Stimulated activated CD8-positive, alpha-beta memory T cell treated with anti-CD3 and anti-CD28 coated beads, Interleukin-15, amount 100 ng/mL, for 1 hour (primary cell): ENCODE measurements around the gene CDT1.

Experiments used
- DNase-seq: peaks from one replicate; pipeline ENCODE4 v3.0.0-alpha.2; 2020; ENCODE audit warnings: low read depth

Gene CDT1

DNA sequence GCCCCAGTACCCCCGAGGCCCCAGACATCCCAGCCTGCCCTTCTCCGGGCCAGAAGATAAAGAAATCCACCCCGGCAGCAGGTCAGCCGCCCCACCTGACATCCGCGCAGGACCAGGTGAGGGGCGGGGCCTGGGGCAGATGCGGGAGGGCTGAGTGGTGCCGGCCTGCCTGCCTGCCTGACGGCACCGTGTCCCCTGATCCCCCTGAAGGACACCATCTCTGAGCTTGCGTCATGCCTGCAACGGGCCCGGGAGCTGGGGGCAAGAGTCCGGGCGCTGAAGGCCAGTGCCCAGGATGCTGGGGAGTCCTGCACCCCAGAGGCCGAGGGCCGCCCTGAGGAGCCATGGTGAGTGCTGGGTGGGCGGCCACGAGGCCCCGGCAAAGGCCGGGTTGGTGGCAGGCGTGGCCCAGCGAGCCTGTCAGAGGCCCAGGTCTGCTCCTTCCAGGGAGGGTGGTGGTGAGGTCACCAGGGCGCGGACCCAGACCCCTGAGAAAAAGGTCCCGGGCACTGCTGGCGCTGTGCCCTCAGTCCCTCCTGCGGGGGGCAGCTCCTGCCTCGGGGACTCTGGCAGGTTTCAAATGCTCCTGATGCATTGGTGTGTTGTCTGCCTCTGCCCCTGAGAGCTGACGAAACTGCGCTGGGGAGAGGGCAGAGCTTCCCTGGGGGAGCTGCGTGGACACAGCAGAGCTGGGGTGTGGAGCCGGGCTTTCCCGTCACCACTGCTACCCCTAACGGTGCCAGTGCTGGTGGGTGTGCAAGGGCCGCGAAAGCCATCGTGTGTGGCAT lies 1.2 kb downstream of the CDT1 start:
- DNase-seq: no peak

DNA sequence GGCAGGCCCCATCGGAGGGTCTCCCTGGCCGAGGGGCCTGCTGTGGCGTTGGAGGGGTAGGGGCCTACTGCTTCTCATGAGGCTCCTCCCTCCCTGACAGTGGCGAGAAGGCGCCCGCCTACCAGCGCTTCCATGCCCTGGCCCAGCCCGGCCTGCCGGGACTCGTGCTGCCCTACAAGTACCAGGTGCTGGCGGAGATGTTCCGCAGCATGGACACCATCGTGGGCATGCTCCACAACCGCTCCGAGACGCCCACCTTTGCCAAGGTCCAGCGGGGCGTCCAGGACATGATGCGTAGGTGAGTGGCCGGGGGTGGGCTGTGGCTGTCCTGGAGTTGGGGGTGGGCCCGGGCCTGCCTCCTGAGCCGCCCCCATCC lies 1.7 kb downstream of the CDT1 start:
- DNase-seq: no peak

DNA sequence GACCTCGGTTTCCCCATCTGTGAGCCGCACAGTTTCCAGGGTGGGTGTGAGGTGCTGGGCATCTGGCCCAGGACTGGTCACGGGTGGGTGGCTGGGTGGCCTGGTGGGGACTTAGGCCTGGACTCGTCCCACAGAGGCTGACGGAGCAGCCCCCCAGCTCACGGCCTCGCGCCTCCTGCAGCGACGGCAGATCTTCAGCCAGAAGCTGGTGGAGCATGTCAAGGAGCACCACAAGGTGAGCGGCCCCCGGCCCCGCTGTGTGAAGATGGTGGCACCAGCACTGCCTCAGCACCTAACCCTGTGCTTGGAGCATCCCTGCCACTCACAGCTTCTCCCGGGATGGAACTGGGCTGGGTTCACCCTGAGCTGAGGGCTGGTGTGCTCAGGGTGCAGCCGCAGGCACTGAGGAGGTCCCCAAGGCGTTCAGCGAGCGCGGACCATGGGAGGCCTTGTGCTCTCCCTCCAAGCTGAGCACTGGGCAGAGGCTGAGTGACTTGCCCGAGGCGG lies 2.4 kb downstream of the CDT1 start:
- DNase-seq: no peak

GRCh38 chr16:88806491-88807111 lies 3.0 kb downstream of the CDT1 start:
- DNase-seq: no peak

DNA sequence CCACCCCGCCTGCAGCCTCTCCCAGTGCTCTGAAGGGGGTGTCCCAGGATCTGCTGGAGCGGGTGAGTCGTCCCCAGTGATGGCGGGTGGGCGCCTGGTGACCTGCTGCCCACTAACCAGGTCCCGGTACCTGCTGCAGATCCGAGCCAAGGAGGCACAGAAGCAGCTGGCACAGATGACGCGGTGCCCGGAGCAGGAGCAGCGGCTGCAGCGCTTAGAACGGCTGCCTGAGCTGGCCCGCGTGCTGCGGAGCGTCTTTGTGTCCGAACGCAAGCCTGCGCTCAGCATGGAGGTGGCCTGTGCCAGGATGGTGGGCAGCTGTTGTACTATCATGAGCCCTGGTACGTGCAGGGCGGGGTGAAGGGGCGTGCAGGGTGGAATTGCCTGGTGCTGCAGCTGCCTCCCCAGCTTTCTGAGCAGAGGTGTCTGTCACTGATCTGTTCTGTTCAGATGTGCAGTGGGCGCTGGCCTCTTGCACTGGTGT lies 3.6 kb downstream of the CDT1 start:
- DNase-seq: no peak

DNA sequence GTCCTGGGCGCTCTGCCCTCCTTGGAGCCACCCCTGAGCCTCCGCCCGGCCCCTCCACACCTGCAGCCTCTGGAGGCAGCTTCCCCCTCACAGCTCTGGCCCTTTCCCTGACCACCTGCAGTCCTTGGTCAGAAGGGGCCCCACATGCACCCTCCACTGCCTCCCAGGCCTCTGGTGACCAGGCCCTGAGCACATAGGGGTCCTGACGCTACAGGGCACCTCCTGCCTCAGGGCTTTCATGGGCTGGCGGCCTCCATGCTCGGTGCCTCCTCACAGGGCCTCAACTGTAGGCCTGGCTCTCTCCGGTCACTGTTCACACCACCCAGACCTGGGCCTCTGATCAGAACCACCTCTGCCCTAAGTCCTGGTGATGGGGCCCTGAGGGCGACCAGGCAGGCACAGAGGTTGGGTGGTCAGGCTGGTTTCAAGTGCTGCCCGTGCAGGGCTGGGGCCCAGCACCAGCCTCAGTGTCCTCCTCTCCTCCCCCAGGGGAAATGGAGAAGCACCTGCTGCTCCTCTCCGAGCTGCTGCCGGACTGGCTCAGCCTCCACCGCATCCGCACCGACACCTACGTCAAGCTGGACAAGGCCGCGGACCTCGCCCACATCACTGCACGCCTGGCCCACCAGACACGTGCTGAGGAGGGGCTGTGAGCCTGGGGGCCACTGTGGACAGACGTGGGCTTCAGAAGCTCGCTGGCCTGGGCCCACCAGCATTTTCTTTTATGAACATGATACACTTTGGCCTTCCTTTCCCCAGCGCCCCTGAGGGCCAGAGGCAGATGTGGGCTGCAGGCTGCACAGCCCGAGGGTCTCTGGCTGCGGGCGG lies 4.3 kb downstream of the CDT1 start:
- DNase-seq: no peak

DNA sequence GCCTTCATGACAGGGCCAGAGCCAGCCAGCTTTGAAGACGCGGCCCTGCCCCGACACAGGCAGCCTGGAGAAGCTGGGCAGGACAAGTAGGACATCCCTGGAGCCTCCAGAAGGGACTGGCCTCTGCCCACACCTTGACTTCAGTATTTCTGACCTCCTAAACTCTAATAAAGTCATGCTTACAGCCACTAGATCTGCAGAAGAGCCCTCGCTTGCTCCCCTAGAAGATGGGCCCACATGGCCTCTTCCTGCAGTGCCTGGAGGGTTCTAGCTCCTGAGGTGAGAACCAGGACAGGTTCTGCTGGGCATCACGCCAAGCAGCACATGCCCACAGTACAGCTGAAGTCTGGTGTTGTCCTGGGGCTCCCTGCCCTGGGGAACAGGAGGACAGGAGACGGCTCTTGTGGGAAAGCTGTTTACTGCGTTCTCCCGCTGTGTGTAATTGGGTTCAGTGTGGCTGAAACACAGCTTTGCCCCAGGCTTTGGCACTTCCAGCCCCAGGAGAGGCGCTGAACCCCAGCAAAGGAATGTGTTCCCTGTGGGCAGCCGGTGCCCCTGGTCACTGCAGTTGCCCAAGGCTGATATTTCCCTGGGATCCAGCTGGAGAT lies 5.6 kb downstream of the CDT1 start:
- no peak for DNase-seq

DNA sequence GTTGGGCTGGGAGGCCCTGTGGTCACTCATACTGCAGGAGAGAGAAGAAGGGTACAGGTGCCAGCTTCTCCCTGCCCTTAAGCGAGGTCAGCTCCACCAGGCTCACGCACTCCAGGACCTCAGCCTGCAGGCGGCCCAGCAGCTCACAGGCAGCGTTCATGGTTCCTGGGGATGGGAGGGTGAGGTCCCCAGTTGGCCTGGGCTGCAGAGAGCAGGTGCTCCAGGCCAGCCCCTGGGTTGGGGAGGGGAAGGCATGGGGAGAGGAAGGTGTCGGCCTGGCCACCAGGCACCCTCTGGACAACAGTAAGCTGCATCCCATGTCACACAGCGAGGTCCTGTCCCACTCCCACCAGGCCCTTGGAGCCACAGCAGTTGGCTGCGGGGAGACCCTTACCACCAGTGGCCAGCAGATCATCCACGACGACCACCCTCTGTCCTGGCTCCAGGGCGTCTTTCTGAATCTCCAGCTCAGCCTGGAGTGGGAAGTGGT lies 6.1 kb downstream of the CDT1 start:
- DNase-seq: no peak

DNA sequence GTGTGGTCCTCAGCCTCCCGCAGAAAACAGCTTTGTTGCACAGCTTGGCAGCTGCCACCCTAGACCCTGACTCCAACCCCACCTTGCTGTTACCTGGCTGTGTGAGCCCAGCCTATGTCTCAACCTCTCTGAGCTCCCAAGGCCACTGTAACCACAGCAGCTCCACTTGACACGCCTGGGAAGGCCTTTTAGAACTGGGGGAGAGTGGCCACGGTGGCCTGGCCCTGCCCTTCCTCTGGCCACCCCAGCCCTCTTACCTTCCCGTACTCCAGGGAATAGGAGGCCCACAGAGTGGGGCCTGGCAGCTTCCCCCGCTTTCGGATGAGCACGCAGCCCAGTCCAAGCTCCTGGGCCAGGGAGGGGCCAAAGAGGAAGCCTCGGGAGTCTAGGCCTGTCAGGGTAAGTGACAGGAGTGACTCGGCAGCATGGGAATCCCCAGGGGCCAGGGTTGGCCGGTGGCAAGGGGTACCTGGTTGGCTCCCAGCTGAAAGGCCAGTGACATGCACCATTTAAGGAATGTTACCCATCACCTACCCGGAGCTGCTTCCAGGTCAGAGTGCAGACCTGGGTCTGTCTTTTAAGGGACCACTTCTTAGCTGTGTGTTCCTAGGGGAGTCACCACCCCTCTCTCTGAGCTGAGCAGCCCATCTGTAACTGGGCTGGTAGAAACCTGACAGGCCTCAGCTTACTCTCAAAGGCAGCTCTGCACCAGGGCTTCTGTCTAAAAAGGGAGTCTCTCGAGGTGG lies 6.8 kb downstream of the CDT1 start:
- DNase-seq: no peak

DNA sequence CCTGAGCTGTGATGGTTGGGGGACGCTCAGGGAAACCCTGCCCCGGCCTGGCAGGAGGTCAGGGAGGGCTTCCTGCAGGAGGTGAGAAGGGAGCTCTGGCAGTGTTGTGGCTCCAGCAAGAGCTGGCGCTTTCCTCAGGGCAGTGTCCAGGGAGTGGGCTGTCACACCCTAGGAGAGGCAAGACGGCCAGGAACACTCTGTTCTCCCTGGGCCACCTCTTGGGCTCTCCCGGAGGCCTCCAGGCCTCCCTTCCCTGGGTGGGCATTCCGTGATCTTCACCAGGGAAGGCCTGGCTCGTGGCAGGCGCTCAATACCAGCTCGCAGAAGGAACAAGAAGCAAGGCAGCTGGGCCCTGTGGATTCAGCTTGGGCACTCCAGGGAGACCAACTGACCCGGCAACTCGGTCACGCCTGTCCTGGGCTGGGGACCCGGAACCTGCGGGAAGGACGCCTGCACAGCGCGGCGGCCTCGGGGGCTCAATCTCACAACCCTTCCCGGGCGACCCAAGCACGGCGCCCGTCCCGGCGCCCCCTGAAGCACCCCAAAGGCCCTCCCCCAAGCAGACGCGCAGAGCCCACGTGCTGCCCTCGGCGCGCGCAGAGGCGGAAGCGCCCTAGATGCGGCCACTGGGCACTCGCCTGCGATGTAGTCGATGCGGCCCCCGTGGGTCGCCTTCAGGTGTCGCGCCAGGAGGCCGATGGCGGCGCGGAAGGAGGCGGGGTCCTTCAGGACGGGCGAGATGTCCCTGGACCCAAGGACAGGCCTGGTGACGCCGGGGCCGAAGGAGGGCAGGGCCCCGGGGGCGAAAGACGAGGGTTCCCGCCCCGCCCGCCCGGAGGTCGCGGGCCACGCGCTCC lies 7.6 kb downstream of the CDT1 start:
- peak; percentile 23 for DNase-seq

GRCh38 chr16:88811769-88812512 lies 8.4 kb downstream of the CDT1 start, which contains the start of gene APRT:
Gene APRT (minus strand): TSS chr16:88811928. CDS start chr16:88811899, 29 bp downstream.
- DNase-seq: peak; percentile 96

DNA sequence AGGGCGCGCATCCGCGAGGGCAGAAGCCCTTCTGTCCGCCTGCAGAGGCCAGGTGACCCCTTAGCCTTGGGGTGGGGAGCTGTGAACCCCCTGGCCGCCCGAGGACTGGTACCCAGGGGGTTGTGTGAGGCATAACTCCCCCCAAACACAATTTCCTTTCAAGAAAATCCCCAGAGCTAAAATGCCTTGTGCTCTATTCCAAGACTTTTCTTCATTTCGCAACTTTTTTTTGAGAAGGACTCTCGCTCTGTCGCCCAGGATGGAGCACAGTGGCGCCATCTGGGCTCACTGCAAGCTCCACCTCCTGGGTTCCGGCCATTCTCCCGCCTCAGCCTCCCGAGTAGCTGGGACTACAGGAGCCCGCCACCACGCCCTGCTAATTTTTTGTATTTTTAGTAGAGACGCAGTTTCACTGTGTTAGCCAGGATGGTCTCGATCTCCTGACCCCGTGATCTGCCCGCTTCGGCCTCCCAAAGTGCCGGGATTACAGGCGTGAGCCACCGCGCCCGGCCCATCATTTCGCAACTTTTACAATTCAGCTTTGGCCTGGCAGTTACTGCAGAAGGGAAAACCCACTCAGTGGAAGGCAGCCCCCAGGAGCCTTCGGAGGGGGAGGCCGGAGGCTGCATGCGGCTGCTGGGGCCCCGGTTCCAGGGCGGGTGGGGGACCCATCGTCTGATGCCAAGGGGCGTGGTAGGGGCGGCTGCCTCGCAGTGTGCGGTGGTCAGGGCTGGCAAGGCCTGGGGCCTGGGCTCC lies 9.1 kb downstream of the CDT1 start:
- no peak for DNase-seq

DNA sequence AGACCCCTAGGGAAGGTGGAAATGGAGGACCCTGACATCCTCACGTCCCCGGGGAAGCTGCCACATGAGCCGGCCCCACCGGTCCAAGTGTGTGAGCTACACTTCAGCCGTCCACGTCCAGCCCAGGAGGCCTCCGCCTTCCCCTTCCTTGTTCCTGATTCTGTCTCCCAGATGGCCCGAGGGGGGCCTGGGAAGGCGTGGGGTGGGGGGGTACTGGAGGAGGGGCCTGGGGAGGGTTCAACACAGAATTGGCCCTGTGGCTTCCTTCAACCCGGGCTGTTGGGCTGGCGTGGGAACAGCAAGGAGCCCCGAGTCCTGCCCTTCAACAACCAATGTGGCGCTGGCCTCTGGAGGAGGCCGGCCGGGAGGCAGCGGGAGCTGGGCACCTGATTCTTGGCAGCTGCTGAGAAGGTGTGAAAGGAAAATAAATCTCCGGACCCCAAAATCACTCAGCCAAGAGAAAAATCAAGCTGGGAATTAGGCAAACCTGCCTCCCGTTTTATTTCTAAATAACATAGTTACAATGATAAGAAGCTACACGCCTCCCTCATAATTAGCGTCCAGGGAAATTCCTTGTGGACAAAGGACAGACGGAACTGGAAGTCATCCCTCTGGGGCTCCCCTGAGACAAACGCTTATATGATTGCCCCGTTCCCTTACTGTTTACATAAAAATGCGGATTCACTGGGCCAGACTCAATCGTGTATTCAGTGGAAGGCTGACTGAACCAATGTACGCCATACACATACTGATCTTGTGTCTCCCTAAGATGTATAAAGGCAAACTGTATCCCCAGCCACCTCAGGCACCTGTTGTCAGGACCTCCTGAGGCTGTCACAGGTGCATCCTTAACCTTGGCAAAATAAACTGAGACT lies 9.9 kb downstream of the CDT1 start:
- DNase-seq: no peak

DNA sequence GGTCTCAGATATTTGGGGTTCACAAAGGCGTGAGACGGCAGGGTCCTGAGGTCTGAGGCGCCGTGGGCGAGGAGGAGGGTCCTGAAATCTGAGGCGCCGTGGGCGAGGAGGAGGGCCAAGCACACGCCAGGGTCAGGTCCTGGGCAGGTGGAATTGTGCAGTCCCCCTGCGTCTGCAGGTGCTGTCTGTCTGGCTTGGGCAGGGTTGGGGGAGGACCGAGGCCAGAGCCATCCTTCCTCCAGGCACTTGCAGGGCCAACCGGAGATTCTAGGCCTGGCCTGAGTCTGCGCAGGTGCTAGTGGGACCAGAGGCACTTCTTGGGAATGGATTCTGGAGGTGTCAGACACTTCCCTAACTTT lies 10.5 kb downstream of the CDT1 start:
- DNase-seq: no peak

- DNase-seq: no peak
These were observed 11.6 kb downstream of the CDT1 start for GRCh38 chr16:88815227-88815626.

DNA sequence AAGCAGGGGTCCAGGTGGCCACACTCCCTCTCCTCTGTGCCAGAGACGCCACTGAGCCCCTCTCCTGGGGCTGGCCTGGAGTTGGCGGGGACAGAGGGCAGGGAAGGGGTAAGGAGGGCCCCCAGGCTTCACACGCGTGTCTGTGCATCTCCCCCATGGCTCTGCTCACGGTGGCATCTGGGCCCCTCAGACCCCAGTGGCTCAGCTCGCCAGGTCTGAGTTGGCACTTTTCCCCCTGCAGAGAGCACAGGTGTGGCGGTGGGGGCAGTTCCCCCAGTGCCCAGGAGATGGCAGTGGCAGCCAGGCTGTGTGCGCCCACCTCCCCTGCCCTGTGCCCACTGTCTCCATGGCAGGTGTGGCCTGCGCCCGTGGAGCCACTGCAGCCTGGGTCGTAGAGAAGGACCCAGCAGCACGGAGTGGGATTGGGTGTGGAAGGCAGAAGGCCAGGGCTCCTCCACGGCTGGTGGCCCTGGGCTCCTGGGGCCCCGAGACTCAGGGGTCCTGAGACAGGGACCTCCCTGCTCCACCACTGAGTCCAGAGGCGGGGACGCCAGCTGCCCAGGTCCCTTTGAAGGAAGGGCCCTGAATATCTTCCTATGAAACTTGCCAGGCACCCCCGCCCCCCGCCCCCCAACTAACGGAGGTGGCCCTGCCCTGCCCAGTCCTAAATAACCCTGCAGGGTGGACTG lies 12.5 kb downstream of the CDT1 start:
- peak; percentile 20 for DNase-seq
